K562 (cell line): ENCODE measurements around the gene IDUA. TPM values are rescaled to one million over a fixed set of nuclear protein-coding genes. Genes with fewer than 3 reads are reported as not detected.
A peak's percentile ranks its signal among the peaks of the same experiment; 100 is the strongest.

Source experiments
- BRCA1 ChIP-seq, 2 experiments: fragments of 450-650 bp in 1 of 2; sonication (generic) in 1 of 2; formaldehyde crosslinking in 1 of 2; IDR thresholded peaks; 2 replicates each; pipeline versions ENCODE4 v1.5.0 to v1.6.1; 2017 to 2020; ENCODE audit warnings: mild to moderate bottlenecking in 1 of 2, missing genetic modification reagents in 1 of 2
- CHD4 ChIP-seq: fragments of 200-600 bp; sonication (generic); IDR thresholded peaks from 3 replicates; pipeline ENCODE4 v1.6.1; 2012; ENCODE audit warnings: low read depth, mild to moderate bottlenecking, mixed read lengths, low read length, inconsistent platforms; ENCODE audit not compliant: insufficient read depth, insufficient replicate concordance, poor library complexity, severe bottlenecking
- CTCFL ChIP-seq: IDR thresholded peaks from 2 replicates; pipeline ENCODE4 v1.6.1; 2011; ENCODE audit warnings: borderline replicate concordance, low read depth, mild to moderate bottlenecking, moderate library complexity, low read length; ENCODE audit not compliant: insufficient read depth, poor library complexity, severe bottlenecking
- FOXM1 ChIP-seq, 2 experiments: fragments of 450-650 bp in 1 of 2; sonication (generic) in 1 of 2; formaldehyde crosslinking in 1 of 2; IDR thresholded peaks; 2 replicates each; pipeline versions ENCODE4 v1.6.1 to v1.9.0; 2017 to 2022; ENCODE audit warnings: low read depth in 2 of 2, mild to moderate bottlenecking in 2 of 2, missing genetic modification reagents in 1 of 2, moderate library complexity in 1 of 2
- POLR2A ChIP-seq: fragments of 450-650 bp; conservative IDR thresholded peaks from 2 replicates; pipeline ENCODE4 v1.6.1; 2016
- PRDM10 ChIP-seq: fragments of 450-650 bp; IDR thresholded peaks from 2 replicates; pipeline ENCODE4 v1.6.1; 2018; ENCODE audit not compliant: partially characterized antibody
- ZBTB7A ChIP-seq: IDR thresholded peaks from 2 replicates; pipeline ENCODE4 v1.6.1; 2011; ENCODE audit warnings: low read depth, mild to moderate bottlenecking, low read length, moderate library complexity, borderline replicate concordance; ENCODE audit not compliant: control insufficient read depth
- ZC3H4 ChIP-seq: sonication (generic); formaldehyde crosslinking; IDR thresholded peaks from 2 replicates; pipeline ENCODE4 v1.9.0; 2021; ENCODE audit warnings: missing genetic modification reagents, borderline replicate concordance
- ZNF589 ChIP-seq: fragments of 200-800 bp; sonication (Bioruptor generic); IDR thresholded peaks from 2 replicates; pipeline ENCODE4 v1.6.1; 2016; ENCODE audit warnings: low read depth, missing genetic modification characterization, missing compliant biosample characterization
- polyA plus RNA-seq, 8 experiments: library from polyadenylated mRNA; depleted of rRNA in 4 of 8; stranded (reverse) in 5 of 8; unstranded in 3 of 8; fragments of >200 nt; fragmentation: Nextera tagmentation in 2 of 8; fragmentation: Illumina TruSeq in 1 of 8; extraction: Ambion mirVana in 2 of 8; extraction: Trizol in 1 of 8; gene quantifications; 2 replicates each; pipeline versions ENCODE4 v1.2.1 to v1.2.3, GENCODE V29; 2011 to 2014; ENCODE audit warnings: inconsistent platforms in 1 of 8, missing spikeins in 1 of 8
- total RNA-seq, 7 experiments: library from RNA; depleted of rRNA in 6 of 7; stranded (reverse); fragments of >200 nt in 6 of 7; fragmentation: Illumina TruSeq in 2 of 7; extraction: Trizol in 2 of 7; gene quantifications; 2 replicates each; pipeline versions ENCODE4 v1.2.1 to v1.2.3, GENCODE V29; 2011 to 2021; ENCODE audit warnings: low replicate concordance in 1 of 7
- TF ChIP-seq, protein P1 (sequence below): fragments of 450-650 bp; formaldehyde crosslinking; IDR thresholded peaks from 2 replicates; pipeline ENCODE4 v1.4.0; 2022; ENCODE audit warnings: missing genetic modification characterization
- TF ChIP-seq, protein P2 (sequence below): sonication (generic); formaldehyde crosslinking; IDR thresholded peaks from 2 replicates; pipeline ENCODE4 v1.8.0; 2022; ENCODE audit warnings: missing genetic modification reagents, mild to moderate bottlenecking, borderline replicate concordance
- TF ChIP-seq, protein P3 (sequence below): fragments of 200-800 bp; sonication (Bioruptor generic); IDR thresholded peaks from 2 replicates; pipeline ENCODE4 v1.6.1; 2017; ENCODE audit warnings: missing genetic modification characterization, missing compliant biosample characterization

Gene IDUA
- total and polyA plus RNA-seq, 9 of the 15 experiments (the other 6 are each of a cell fraction or from before 2014, with no cell fraction given) = 0.04 to 16.1 (median 1.2) TPM

- TF ChIP-seq CHD4 (no peak), BRCA1 (IDR thresholded peaks at IDR 0.05) (no peak), BRCA1 (CRISPR knock-in tag; IDR thresholded peaks at IDR 0.05) (no peak), CTCFL (no peak), ZNF589 (CRISPR knock-in tag) (no peak), FOXM1 (IDR thresholded peaks at IDR 0.05; ENCODE audit: low read depth) (no peak), FOXM1 (CRISPR knock-in tag; IDR thresholded peaks at IDR 0.05; ENCODE audit: low read depth) (no peak), ZC3H4 (CRISPR knock-in tag) (no peak), PRDM10 (no peak), POLR2A (peak; percentile 33; the same call in 1 of the 2 replicates), ZBTB7A (peak; percentile 51; the same call in 1 of the 2 replicates)
- TF ChIP-seq, protein P1, sequence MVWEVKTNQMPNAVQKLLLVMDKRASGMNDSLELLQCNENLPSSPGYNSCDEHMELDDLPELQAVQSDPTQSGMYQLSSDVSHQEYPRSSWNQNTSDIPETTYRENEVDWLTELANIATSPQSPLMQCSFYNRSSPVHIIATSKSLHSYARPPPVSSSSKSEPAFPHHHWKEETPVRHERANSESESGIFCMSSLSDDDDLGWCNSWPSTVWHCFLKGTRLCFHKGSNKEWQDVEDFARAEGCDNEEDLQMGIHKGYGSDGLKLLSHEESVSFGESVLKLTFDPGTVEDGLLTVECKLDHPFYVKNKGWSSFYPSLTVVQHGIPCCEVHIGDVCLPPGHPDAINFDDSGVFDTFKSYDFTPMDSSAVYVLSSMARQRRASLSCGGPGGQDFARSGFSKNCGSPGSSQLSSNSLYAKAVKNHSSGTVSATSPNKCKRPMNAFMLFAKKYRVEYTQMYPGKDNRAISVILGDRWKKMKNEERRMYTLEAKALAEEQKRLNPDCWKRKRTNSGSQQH (CRISPR knock-in tag) = no peak
- TF ChIP-seq, protein P2, sequence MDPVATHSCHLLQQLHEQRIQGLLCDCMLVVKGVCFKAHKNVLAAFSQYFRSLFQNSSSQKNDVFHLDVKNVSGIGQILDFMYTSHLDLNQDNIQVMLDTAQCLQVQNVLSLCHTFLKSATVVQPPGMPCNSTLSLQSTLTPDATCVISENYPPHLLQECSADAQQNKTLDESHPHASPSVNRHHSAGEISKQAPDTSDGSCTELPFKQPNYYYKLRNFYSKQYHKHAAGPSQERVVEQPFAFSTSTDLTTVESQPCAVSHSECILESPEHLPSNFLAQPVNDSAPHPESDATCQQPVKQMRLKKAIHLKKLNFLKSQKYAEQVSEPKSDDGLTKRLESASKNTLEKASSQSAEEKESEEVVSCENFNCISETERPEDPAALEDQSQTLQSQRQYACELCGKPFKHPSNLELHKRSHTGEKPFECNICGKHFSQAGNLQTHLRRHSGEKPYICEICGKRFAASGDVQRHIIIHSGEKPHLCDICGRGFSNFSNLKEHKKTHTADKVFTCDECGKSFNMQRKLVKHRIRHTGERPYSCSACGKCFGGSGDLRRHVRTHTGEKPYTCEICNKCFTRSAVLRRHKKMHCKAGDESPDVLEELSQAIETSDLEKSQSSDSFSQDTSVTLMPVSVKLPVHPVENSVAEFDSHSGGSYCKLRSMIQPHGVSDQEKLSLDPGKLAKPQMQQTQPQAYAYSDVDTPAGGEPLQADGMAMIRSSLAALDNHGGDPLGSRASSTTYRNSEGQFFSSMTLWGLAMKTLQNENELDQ = no peak
- TF ChIP-seq, protein P3, sequence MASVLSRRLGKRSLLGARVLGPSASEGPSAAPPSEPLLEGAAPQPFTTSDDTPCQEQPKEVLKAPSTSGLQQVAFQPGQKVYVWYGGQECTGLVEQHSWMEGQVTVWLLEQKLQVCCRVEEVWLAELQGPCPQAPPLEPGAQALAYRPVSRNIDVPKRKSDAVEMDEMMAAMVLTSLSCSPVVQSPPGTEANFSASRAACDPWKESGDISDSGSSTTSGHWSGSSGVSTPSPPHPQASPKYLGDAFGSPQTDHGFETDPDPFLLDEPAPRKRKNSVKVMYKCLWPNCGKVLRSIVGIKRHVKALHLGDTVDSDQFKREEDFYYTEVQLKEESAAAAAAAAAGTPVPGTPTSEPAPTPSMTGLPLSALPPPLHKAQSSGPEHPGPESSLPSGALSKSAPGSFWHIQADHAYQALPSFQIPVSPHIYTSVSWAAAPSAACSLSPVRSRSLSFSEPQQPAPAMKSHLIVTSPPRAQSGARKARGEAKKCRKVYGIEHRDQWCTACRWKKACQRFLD = no peak
Observed at GRCh38 chr4:973431-974397, 13.1 kb upstream of the IDUA start, which contains the start of gene DGKQ (continued).
